H9 (cell line): Measurements from ENCODE around the gene TPCN2. TPM values are rescaled to one million over a fixed set of nuclear protein-coding genes. Genes with fewer than 3 reads are reported as not detected.

Experiments used
- DNase-seq: peaks from one replicate; pipeline ENCODE4 v3.0.0-alpha.2; 2017
- H2AFZ ChIP-seq: one replicate; pipeline ENCODE4 v1.6.1; 2013; ENCODE audit warnings: mild to moderate bottlenecking, low read length, control low read depth, moderate library complexity
- H2AK5ac ChIP-seq: 2 replicates; pipeline ENCODE4 v1.6.1; 2013; ENCODE audit warnings: low read length, control low read depth, mixed read lengths; ENCODE audit not compliant: insufficient read length
- H2BK120ac ChIP-seq: one replicate; pipeline ENCODE4 v1.6.1; 2013; ENCODE audit warnings: low read depth, mild to moderate bottlenecking, low read length, control low read depth, inconsistent platforms; ENCODE audit not compliant: poor library complexity, severe bottlenecking
- H2BK12ac ChIP-seq: 2 replicates; pipeline ENCODE4 v1.6.1; 2013; ENCODE audit warnings: low read length, control low read depth, mixed read lengths, low read depth; ENCODE audit not compliant: insufficient read length
- H2BK15ac ChIP-seq: 2 replicates; pipeline ENCODE4 v1.6.1; 2013; ENCODE audit warnings: low read depth, low read length, control low read depth
- H2BK20ac ChIP-seq: one replicate; pipeline ENCODE4 v1.6.1; 2013; ENCODE audit warnings: low read depth, mild to moderate bottlenecking, low read length, control low read depth, inconsistent platforms; ENCODE audit not compliant: poor library complexity, severe bottlenecking
- H2BK5ac ChIP-seq: 2 replicates; pipeline ENCODE4 v1.6.1; 2013; ENCODE audit warnings: low read length, control low read depth, mixed read lengths; ENCODE audit not compliant: insufficient read length
- H3K14ac ChIP-seq: 2 replicates; pipeline ENCODE4 v1.6.1; 2013; ENCODE audit warnings: low read length, control low read depth; ENCODE audit not compliant: insufficient read depth
- H3K18ac ChIP-seq: 2 replicates; pipeline ENCODE4 v1.6.1; 2013; ENCODE audit warnings: low read depth, mild to moderate bottlenecking, mixed read lengths, low read length, control low read depth; ENCODE audit not compliant: insufficient read length
- H3K23ac ChIP-seq: 2 replicates; pipeline ENCODE4 v1.6.1; 2013; ENCODE audit warnings: low read length, control low read depth, mixed read lengths, low read depth; ENCODE audit not compliant: insufficient read length
- H3K23me2 ChIP-seq: 2 replicates; pipeline ENCODE4 v1.6.1; 2013; ENCODE audit warnings: low read depth, mild to moderate bottlenecking, mixed read lengths, low read length, control low read depth; ENCODE audit not compliant: insufficient read length, poor library complexity, severe bottlenecking
- H3K27ac ChIP-seq: 2 replicates; pipeline ENCODE4 v1.5.1; 2013; ENCODE audit warnings: low read length, control low read depth, mixed read lengths, low read depth; ENCODE audit not compliant: insufficient read length
- H3K27me3 ChIP-seq: 2 replicates; pipeline ENCODE4 v1.6.1; 2013; ENCODE audit warnings: low read length, control low read depth, inconsistent platforms; ENCODE audit not compliant: insufficient read depth
- H3K4ac ChIP-seq: 2 replicates; pipeline ENCODE4 v1.6.1; 2013; ENCODE audit warnings: low read depth, mild to moderate bottlenecking, control low read depth, inconsistent platforms, low read length, moderate library complexity
- H3K4me1 ChIP-seq: 2 replicates; pipeline ENCODE4 v1.6.1; 2013; ENCODE audit warnings: low read length, control low read depth, inconsistent platforms; ENCODE audit not compliant: insufficient read depth
- H3K4me2 ChIP-seq: 2 replicates; pipeline ENCODE4 v1.6.1; 2013; ENCODE audit warnings: low read length, control low read depth, mixed read lengths; ENCODE audit not compliant: insufficient read length, insufficient read depth
- H3K56ac ChIP-seq: 2 replicates; pipeline ENCODE4 v1.6.1; 2013; ENCODE audit warnings: low read depth, mild to moderate bottlenecking, mixed read lengths, low read length, control low read depth; ENCODE audit not compliant: insufficient read length
- H3K79me1 ChIP-seq: 2 replicates; pipeline ENCODE4 v1.6.1; 2013; ENCODE audit warnings: low read depth, mild to moderate bottlenecking, moderate library complexity, low read length, control low read depth, inconsistent platforms; ENCODE audit not compliant: insufficient read depth, poor library complexity, severe bottlenecking
- H3K79me2 ChIP-seq: 2 replicates; pipeline ENCODE4 v1.6.1; 2013; ENCODE audit warnings: low read length, control low read depth, inconsistent platforms; ENCODE audit not compliant: insufficient read depth
- H3K9ac ChIP-seq: 2 replicates; pipeline ENCODE4 v1.6.1; 2013; ENCODE audit warnings: low read length, control low read depth, mixed read lengths; ENCODE audit not compliant: insufficient read length; ENCODE audit errors: extremely low read depth
- H3K9me3 ChIP-seq: one replicate; pipeline ENCODE4 v1.6.1; 2013; ENCODE audit warnings: low read depth, low read length, inconsistent platforms; ENCODE audit not compliant: control insufficient read depth
- H3T11ph ChIP-seq: one replicate; pipeline ENCODE4 v1.6.1; 2013; ENCODE audit warnings: mild to moderate bottlenecking, low read length, control low read depth, inconsistent platforms
- H4K20me1 ChIP-seq: one replicate; pipeline ENCODE4 v1.6.1; 2013; ENCODE audit not compliant: control insufficient read depth, insufficient read length, insufficient read depth
- H4K5ac ChIP-seq: 2 replicates; pipeline ENCODE4 v1.6.1; 2013; ENCODE audit warnings: low read depth, mild to moderate bottlenecking, mixed read lengths, low read length, control low read depth; ENCODE audit not compliant: insufficient read length
- H4K8ac ChIP-seq: replicated peaks from 2 replicates; pipeline ENCODE4 v1.6.1; 2013; ENCODE audit warnings: low read length, control low read depth, mixed read lengths, low read depth; ENCODE audit not compliant: insufficient read length
- H4K91ac ChIP-seq: 2 replicates; pipeline ENCODE4 v1.6.1; 2013; ENCODE audit warnings: low read depth, mild to moderate bottlenecking, moderate library complexity, mixed read lengths, low read length, control low read depth; ENCODE audit not compliant: insufficient read length
- H3K27ac Mint-ChIP-seq, 3 experiments: 2 replicates in 2 of 3; 3 replicates in 1 of 3; pipeline ENCODE4 v1.8.0; 2020 to 2021; ENCODE audit warnings: mixed read lengths in 3 of 3, mild to moderate bottlenecking in 1 of 3, moderate library complexity in 1 of 3
- H3K27me3 Mint-ChIP-seq: 2 replicates; pipeline ENCODE4 v1.8.0; 2021; ENCODE audit warnings: low read depth, mild to moderate bottlenecking, moderate library complexity, mixed read lengths
- H3K36me3 Mint-ChIP-seq, 3 experiments: 2 replicates in 2 of 3; 3 replicates in 1 of 3; pipeline ENCODE4 v1.8.0; 2020 to 2021; ENCODE audit warnings: low read depth in 3 of 3, mixed read lengths in 3 of 3; ENCODE audit not compliant: insufficient read depth in 1 of 3
- H3K4me1 Mint-ChIP-seq, 2 experiments: 2 replicates each; pipeline ENCODE4 v1.8.0; 2020; ENCODE audit warnings: mixed read lengths in 2 of 2
- H3K4me3 Mint-ChIP-seq, 2 experiments: 2 replicates in 1 of 2; 3 replicates in 1 of 2; pipeline ENCODE4 v1.8.0; 2020 to 2021; ENCODE audit warnings: mild to moderate bottlenecking in 2 of 2, mixed read lengths in 2 of 2, moderate library complexity in 1 of 2
- H3K9me3 Mint-ChIP-seq, 2 experiments: 2 replicates in 1 of 2; 3 replicates in 1 of 2; pipeline ENCODE4 v1.8.0; 2020; ENCODE audit warnings: mild to moderate bottlenecking in 2 of 2, mixed read lengths in 2 of 2, moderate library complexity in 1 of 2
- WGBS: extraction: QIAGEN DNeasy Blood & Tissue Kit; methylation state at CpG from one replicate; pipeline ENCODE4 v1.1.7; 2013; ENCODE audit warnings: missing lambda C conversion rate, low lambda C conversion rate, mixed read lengths; ENCODE audit not compliant: insufficient read length; ENCODE audit errors: extremely low coverage; 5-methylcytosine and 5-hydroxymethylcytosine counted together
- total RNA-seq: library from RNA; stranded (reverse); gene quantifications from 2 replicates; pipeline ENCODE4 v1.2.1, GENCODE V29; 2021
- TF ChIP-seq, protein P1 (sequence below): fragments of 200-600 bp; sonication (generic); conservative IDR thresholded peaks from 3 replicates; pipeline ENCODE4 v1.8.0; 2021; ENCODE audit warnings: antibody characterized with exemption, mild to moderate bottlenecking

Gene TPCN2
- total RNA-seq, 1 experiment from 2014 or later = 16.8 TPM

DNA sequence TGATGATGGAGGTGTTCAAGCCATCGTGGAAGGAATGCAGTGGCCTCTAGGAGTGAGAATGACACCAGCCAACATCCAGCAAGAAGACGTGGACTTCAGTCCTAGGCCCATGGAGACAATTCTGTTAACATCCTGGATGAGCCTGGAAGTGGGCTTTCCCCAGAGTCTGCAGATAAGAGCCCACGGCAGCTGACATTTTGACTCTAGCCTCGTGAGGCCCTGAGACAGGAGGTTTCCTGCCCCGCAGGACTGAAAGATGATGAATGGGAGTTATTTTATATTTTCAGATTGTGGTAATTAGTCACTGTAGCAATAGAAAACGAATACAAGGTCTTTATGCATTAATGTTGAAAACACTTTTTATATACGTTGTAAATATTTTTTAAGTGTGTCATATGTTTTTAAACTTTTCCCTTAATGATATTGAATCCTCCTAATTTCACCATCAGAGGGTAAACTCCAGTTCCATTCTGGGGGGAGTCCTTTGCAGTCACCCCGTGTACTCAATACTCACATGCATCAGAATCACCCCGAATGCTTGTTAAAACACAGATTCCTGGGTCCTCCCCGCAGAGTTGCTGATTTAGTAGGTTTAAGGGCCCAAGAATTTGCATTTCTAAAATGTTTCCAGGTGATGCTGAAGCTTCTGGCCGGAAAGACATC lies 570 bp upstream of the TPCN2 start:
- H3K18ac ChIP-seq = no peak overlapping the region
- H3K79me1 ChIP-seq = peaks cover 5% of the 10 kb centered on the region
- no peak overlapping the region for H3T11ph ChIP-seq
- no peaks in the 10 kb centered on the region for H3K27me3 ChIP-seq
- no peak overlapping the region for H3K27ac ChIP-seq
- no peaks in the 10 kb centered on the region for H3K9me3 ChIP-seq
- Mint-ChIP-seq H3K4me1 (peaks cover 27 to 29% of the 10 kb centered on the region in 2 experiments), H3K4me3 (peak overlapping the region; percentile 60 to 77), H3K27ac (no peak overlapping the region; a peak in 1 of 7 replicates), H3K27me3 (no peaks in the 10 kb centered on the region), H3K36me3 (no peaks in the 10 kb centered on the region), H3K9me3 (no peaks in the 10 kb centered on the region)
- H4K91ac ChIP-seq = no peak overlapping the region
- no peak overlapping the region for H2BK15ac ChIP-seq
- no peak overlapping the region for H2BK20ac ChIP-seq
- no peak overlapping the region for H2AFZ ChIP-seq
- H2AK5ac ChIP-seq = no peak overlapping the region
- TF ChIP-seq, protein P1, sequence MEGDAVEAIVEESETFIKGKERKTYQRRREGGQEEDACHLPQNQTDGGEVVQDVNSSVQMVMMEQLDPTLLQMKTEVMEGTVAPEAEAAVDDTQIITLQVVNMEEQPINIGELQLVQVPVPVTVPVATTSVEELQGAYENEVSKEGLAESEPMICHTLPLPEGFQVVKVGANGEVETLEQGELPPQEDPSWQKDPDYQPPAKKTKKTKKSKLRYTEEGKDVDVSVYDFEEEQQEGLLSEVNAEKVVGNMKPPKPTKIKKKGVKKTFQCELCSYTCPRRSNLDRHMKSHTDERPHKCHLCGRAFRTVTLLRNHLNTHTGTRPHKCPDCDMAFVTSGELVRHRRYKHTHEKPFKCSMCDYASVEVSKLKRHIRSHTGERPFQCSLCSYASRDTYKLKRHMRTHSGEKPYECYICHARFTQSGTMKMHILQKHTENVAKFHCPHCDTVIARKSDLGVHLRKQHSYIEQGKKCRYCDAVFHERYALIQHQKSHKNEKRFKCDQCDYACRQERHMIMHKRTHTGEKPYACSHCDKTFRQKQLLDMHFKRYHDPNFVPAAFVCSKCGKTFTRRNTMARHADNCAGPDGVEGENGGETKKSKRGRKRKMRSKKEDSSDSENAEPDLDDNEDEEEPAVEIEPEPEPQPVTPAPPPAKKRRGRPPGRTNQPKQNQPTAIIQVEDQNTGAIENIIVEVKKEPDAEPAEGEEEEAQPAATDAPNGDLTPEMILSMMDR = no peak
- H2BK5ac ChIP-seq = no peak overlapping the region
- no peak overlapping the region for H4K5ac ChIP-seq
- no peak overlapping the region for H3K23ac ChIP-seq
- H2BK120ac ChIP-seq = no peak overlapping the region
- no peak overlapping the region for H4K8ac ChIP-seq
- H3K56ac ChIP-seq = no peak overlapping the region
- DNase-seq = no peak
- peak overlapping the region; percentile 74 for H3K4me2 ChIP-seq
- H3K4ac ChIP-seq = no peak overlapping the region
- H2BK12ac ChIP-seq = no peak overlapping the region
- H3K4me1 ChIP-seq = peaks cover 4% of the 10 kb centered on the region; the same call in 1 of the 2 replicates
- H3K23me2 ChIP-seq = peaks cover 5% of the 10 kb centered on the region
- no peaks in the 10 kb centered on the region for H4K20me1 ChIP-seq
- no peak overlapping the region for H3K14ac ChIP-seq
- WGBS = no CpG with 5 or more reads among the region's 11 CpGs
- H3K9ac ChIP-seq = no peak overlapping the region
- H3K79me2 ChIP-seq = peaks cover 12% of the 10 kb centered on the region; the same call in 1 of the 2 replicates
